A549 (cell line): ENCODE results near the gene SLC66A3. TPM values are rescaled to one million over a fixed set of nuclear protein-coding genes. Genes with fewer than 3 reads are reported as not detected.

Source experiments
- ATAC-seq, 2 experiments: fragments of 200-7000 bp in 1 of 2; fragments of >200 bp in 1 of 2; cut with Nextera tagmentation in 1 of 2; cut with Tn5 transposase in 1 of 2; 3 replicates each; pipeline versions ENCODE4 v1.8.0 to v1.9.1; 2018 to 2020; ENCODE audit warnings: mild to moderate bottlenecking in 1 of 2, moderate library complexity in 1 of 2
- CTCF ChIA-PET: fragments of 300-600 bp; sonication (Branson Sonifier 250); formaldehyde crosslinking; extraction: SDS; loops from one replicate; lab custom pipeline; 2021; ENCODE audit warnings: antibody characterized with exemption, inconsistent platforms; lab: Yijun Ruan, JAX
- POLR2A ChIA-PET: fragments of 350-600 bp; formaldehyde crosslinking; extraction: SDS; loops from one replicate; lab custom pipeline; 2021; ENCODE audit warnings: antibody characterized with exemption, inconsistent platforms; lab: Yijun Ruan, JAX
- DNase-seq, 2 experiments: peaks; one replicate each; pipeline versions ENCODE4 v3.0.0 to v3.0.0-alpha.2; 2011 to 2016; ENCODE audit warnings: low read depth in 1 of 2, low spot score in 1 of 2
- FAIRE-seq: peaks from 2 replicates; lab custom pipeline; 2011; peaks lifted over from hg19 to GRCh38; lab: Jason Lieb, UNC
- H3K27ac ChIP-seq, 2 experiments: fragments of >200 bp; sonication (Bioruptor Twin); formaldehyde crosslinking; 3 replicates each; pipeline ENCODE4 v1.5.1; 2016 to 2017
- H3K4me1 ChIP-seq: fragments of >200 bp; sonication (Bioruptor Twin); formaldehyde crosslinking; 3 replicates; pipeline ENCODE4 v1.6.1; 2016
- H3K4me2 ChIP-seq: fragments of >200 bp; sonication (Bioruptor Twin); formaldehyde crosslinking; 3 replicates; pipeline ENCODE4 v1.6.1; 2016
- H3K4me3 ChIP-seq: fragments of >200 bp; sonication (Bioruptor Twin); formaldehyde crosslinking; 3 replicates; pipeline ENCODE4 v1.5.1; 2016
- H3K9me3 ChIP-seq: fragments of >200 bp; sonication (Bioruptor Twin); formaldehyde crosslinking; 3 replicates; pipeline ENCODE4 v1.6.1; 2016
- CBX8 ChIP-seq: fragments of 200-600 bp; sonication (generic); IDR thresholded peaks from 2 replicates; pipeline ENCODE4 v1.6.1; 2016
- CHD2 ChIP-seq: fragments of 150-350 bp; IDR thresholded peaks from 2 replicates; pipeline ENCODE4 v1.6.1; 2014; ENCODE audit warnings: low read length; ENCODE audit not compliant: partially characterized antibody
- CHD4 ChIP-seq: fragments of 200-600 bp; sonication (generic); IDR thresholded peaks from 2 replicates; pipeline ENCODE4 v1.6.1; 2016; ENCODE audit warnings: antibody characterized with exemption, mild to moderate bottlenecking, borderline replicate concordance
- EHF ChIP-seq: fragments of 250-450 bp; sonication (Bioruptor Pico); IDR thresholded peaks from 2 replicates; pipeline ENCODE4 v1.5.0; 2020; ENCODE audit warnings: mild to moderate bottlenecking
- HDAC2 ChIP-seq: fragments of 200-600 bp; sonication (generic); IDR thresholded peaks from 2 replicates; pipeline ENCODE4 v1.6.1; 2016
- JUN ChIP-seq, 2 experiments: fragments of >200 bp; sonication (Bioruptor Twin); formaldehyde crosslinking; IDR thresholded peaks; 2 replicates in 1 of 2; 3 replicates in 1 of 2; pipeline ENCODE4 v1.6.1; 2016 to 2017
- KDM1A ChIP-seq: fragments of 200-600 bp; sonication (generic); IDR thresholded peaks from 2 replicates; pipeline ENCODE4 v1.6.1; 2016; ENCODE audit warnings: low read depth, mild to moderate bottlenecking
- MAFK ChIP-seq: fragments of 450-650 bp; IDR thresholded peaks from 2 replicates; pipeline ENCODE4 v1.6.1; 2014; ENCODE audit not compliant: partially characterized antibody
- MAZ ChIP-seq: fragments of 150-350 bp; IDR thresholded peaks from 2 replicates; pipeline ENCODE4 v1.6.1; 2014; ENCODE audit warnings: antibody characterized with exemption, low read depth, low read length, borderline replicate concordance
- PHF8 ChIP-seq: fragments of 200-600 bp; sonication (generic); IDR thresholded peaks from 2 replicates; pipeline ENCODE4 v1.6.1; 2016; ENCODE audit warnings: low read depth, mild to moderate bottlenecking, antibody characterized with exemption, moderate library complexity, borderline replicate concordance
- POLR2A ChIP-seq: IDR thresholded peaks from 2 replicates; pipeline ENCODE4 v1.6.1; 2012; ENCODE audit warnings: mild to moderate bottlenecking, low read length
- RAD21 ChIP-seq, 2 experiments: fragments of >200 bp in 1 of 2; sonication (Bioruptor Twin) in 1 of 2; formaldehyde crosslinking in 1 of 2; IDR thresholded peaks in 1 of 2; conservative IDR thresholded peaks in 1 of 2; 2 replicates in 1 of 2; 3 replicates in 1 of 2; pipeline ENCODE4 v1.6.1; 2012 to 2018; ENCODE audit warnings: inconsistent platforms in 1 of 2
- RFX5 ChIP-seq: fragments of 450-650 bp; IDR thresholded peaks from 2 replicates; pipeline ENCODE4 v1.7.1; 2014; ENCODE audit warnings: antibody characterized with exemption, mild to moderate bottlenecking, moderate library complexity
- RNF2 ChIP-seq: fragments of 200-600 bp; sonication (generic); IDR thresholded peaks from 2 replicates; pipeline ENCODE4 v1.6.1; 2016; ENCODE audit warnings: low read depth, mild to moderate bottlenecking, antibody characterized with exemption, moderate library complexity, borderline replicate concordance
- TFCP2L1 ChIP-seq: fragments of 250-450 bp; sonication (Bioruptor Pico); IDR thresholded peaks from 2 replicates; pipeline ENCODE4 v1.5.0; 2021; ENCODE audit warnings: mild to moderate bottlenecking
- TP53 ChIP-seq: fragments of 250-450 bp; sonication (Bioruptor Pico); IDR thresholded peaks from 2 replicates; pipeline ENCODE4 v1.5.0; 2021; ENCODE audit warnings: mild to moderate bottlenecking, moderate library complexity
- WGBS: methylation state at CpG from one replicate; pipeline ENCODE4 v1.1.6; 2017; ENCODE audit errors: missing lambda C conversion rate; 5-methylcytosine and 5-hydroxymethylcytosine counted together
- polyA minus RNA-seq: library from RNA; depleted of rRNA, polyadenylated mRNA; stranded (reverse); fragments of >200 nt; gene quantifications from 2 replicates; pipeline ENCODE4 v1.2.3, GENCODE V29; 2011; rRNA and poly(A)+ RNA removed
- polyA plus RNA-seq, 4 experiments: library from polyadenylated mRNA; depleted of rRNA in 3 of 4; stranded (reverse); fragments of >200 nt; fragmentation: RNase III in 1 of 4; extraction: RNeasy Plus Mini Kit Qiagen cat#74134 plus additional on column Dnase treatment in 1 of 4; gene quantifications; 2 replicates in 3 of 4; 3 replicates in 1 of 4; pipeline ENCODE4 v1.2.3, GENCODE V29; 2011 to 2017
- TF ChIP-seq, protein P1 (sequence below): IDR thresholded peaks from 2 replicates; pipeline ENCODE4 v1.6.1; 2012; ENCODE audit warnings: low read depth, borderline replicate concordance
- TF ChIP-seq, protein P2 (sequence below): fragments of 250-450 bp; sonication (Bioruptor Pico); IDR thresholded peaks from 2 replicates; pipeline ENCODE4 v1.5.0; 2020; ENCODE audit warnings: low read depth, mild to moderate bottlenecking, moderate library complexity
- TF ChIP-seq, protein P3 (sequence below): fragments of 250-450 bp; sonication (Bioruptor Pico); IDR thresholded peaks from 2 replicates; pipeline ENCODE4 v1.5.0; 2021; ENCODE audit warnings: mild to moderate bottlenecking, moderate library complexity, borderline replicate concordance
- TF ChIP-seq, protein P4 (sequence below): IDR thresholded peaks from 2 replicates; pipeline ENCODE4 v1.6.1; 2012
- TF ChIP-seq, protein P5 (sequence below): fragments of 450-650 bp; IDR thresholded peaks from 2 replicates; pipeline ENCODE4 v1.6.1; 2014; ENCODE audit warnings: antibody characterized with exemption
- TF ChIP-seq, protein P6 (sequence below): IDR thresholded peaks from 2 replicates; pipeline ENCODE4 v1.6.1; 2012

SLC66A3 gene
- polyA plus RNA-seq (2011; rRNA removed), result 69.8 and 90.1 TPM in 2 replicates
- 61.4 and 85.0 TPM in 2 replicates for polyA plus RNA-seq (2012; cell fraction: cytosol; rRNA removed)
- polyA plus RNA-seq (2012; cell fraction: nucleus; rRNA removed), result 41.1 and 53.5 TPM in 2 replicates
- 24.9 to 27.8 TPM (median 25.9 TPM) in 3 replicates for polyA plus RNA-seq (2017; fragmentation: RNase III; extraction: RNeasy Plus Mini Kit Qiagen cat#74134 plus additional on column Dnase treatment)
- polyA minus RNA-seq, result 82.8 and 106 TPM in 2 replicates

DNA sequence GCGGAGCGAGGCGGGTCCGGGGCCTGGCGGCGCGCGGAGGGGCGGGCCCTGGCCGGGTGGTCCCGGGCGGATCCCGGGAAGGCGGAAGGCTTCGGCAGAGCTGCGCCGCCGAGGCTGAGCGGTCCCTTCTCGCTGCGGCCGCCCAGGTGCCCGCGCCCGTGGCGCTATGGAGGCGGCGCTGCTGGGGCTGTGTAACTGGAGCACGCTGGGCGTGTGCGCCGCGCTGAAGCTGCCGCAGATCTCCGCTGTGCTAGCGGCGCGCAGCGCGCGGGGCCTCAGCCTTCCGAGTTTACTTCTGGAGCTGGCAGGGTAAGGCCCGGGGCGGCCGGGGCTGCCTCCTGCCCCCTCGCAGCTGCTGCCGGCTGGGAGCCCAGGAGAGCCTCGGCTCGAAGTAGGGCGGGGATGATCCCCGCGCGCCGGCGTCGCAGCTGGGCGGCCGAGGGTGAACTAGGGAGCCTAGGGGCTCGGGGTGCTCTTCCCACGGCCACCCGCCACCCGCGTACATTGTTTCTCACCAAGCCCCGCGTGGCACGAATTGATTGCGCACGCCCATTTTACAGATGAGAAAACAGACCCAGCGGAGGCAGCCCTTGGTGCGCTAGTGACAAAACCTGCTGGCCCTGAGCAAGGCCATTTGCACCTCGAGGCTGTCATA, at the start of gene SLC66A3:
SLC66A3 (plus strand) TSS at position 87 of the 655 bp plus-strand sequence; CDS start at position 167, 80 bp downstream.
- ChIA-PET CTCF (interaction anchor here (0.7 to 16.6 kb wide), 6 partner anchors 11 to 323 kb away, joined by 3 to 224 read pairs (median 8); a partner anchor contains a TSS), POLR2A (interaction anchor here (0.5 to 2.0 kb wide), 17 partner anchors 9 to 1616 kb away, joined by 3 to 17 read pairs (median 4); partner anchors contain the start of genes KCNF1, PDIA6 and ROCK2)
- ATAC-seq (peak; percentile 83 to 87), DNase-seq (peak; percentile 24 to 89), FAIRE-seq (no peak)
- Histone ChIP-seq H3K4me2 (peak within 1 kb of the TSS; percentile 88), H3K27ac (peak within 1 kb of the TSS; percentile 87 to 90), H3K4me1 (peaks cover 14% of the 10 kb centered on the region), H3K4me3 (peak within 1 kb of the TSS; percentile 72), H3K9me3 (no peaks in the 10 kb centered on the region)
- TF ChIP-seq CHD2 (no peak), CBX8 (no peak), MAZ (no peak), RFX5 (peak; percentile 41; the same call in 1 of the 2 replicates), JUN (IDR thresholded peaks at IDR 0.05) (peak in 1 of 2 experiments; percentile 91; a peak in 3 of 5 replicates), PHF8 (peak; percentile 96), RNF2 (peak; percentile 52; the same call in 1 of the 2 replicates), EHF (CRISPR knock-in tag) (no peak), RAD21 (conservative IDR thresholded peaks at IDR 0.05 in 1 of 2, IDR thresholded peaks at IDR 0.05 in 1 of 2) (0 out of 5 replicates have a peak, but pooled peaks of 1 of the 2 experiments have one; percentile 19), KDM1A (peak; percentile 91; the same call in 1 of the 2 replicates), HDAC2 (peak; percentile 84; the same call in 1 of the 2 replicates), CHD4 (peak; percentile 81), MAFK (no peak), TP53 (CRISPR knock-in tag) (no peak), TFCP2L1 (no peak), POLR2A (peak; percentile 99)
- TF ChIP-seq, protein P1, sequence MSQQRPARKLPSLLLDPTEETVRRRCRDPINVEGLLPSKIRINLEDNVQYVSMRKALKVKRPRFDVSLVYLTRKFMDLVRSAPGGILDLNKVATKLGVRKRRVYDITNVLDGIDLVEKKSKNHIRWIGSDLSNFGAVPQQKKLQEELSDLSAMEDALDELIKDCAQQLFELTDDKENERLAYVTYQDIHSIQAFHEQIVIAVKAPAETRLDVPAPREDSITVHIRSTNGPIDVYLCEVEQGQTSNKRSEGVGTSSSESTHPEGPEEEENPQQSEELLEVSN, result no peak; the same call in 1 of the 2 replicates
- TF ChIP-seq, protein P2, sequence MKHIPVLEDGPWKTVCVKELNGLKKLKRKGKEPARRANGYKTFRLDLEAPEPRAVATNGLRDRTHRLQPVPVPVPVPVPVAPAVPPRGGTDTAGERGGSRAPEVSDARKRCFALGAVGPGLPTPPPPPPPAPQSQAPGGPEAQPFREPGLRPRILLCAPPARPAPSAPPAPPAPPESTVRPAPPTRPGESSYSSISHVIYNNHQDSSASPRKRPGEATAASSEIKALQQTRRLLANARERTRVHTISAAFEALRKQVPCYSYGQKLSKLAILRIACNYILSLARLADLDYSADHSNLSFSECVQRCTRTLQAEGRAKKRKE (CRISPR knock-in tag), result no peak
- TF ChIP-seq, protein P3, sequence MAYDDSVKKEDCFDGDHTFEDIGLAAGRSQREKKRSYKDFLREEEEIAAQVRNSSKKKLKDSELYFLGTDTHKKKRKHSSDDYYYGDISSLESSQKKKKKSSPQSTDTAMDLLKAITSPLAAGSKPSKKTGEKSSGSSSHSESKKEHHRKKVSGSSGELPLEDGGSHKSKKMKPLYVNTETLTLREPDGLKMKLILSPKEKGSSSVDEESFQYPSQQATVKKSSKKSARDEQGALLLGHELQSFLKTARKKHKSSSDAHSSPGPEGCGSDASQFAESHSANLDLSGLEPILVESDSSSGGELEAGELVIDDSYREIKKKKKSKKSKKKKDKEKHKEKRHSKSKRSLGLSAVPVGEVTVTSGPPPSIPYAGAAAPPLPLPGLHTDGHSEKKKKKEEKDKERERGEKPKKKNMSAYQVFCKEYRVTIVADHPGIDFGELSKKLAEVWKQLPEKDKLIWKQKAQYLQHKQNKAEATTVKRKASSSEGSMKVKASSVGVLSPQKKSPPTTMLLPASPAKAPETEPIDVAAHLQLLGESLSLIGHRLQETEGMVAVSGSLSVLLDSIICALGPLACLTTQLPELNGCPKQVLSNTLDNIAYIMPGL, result no peak
- TF ChIP-seq, protein P4, sequence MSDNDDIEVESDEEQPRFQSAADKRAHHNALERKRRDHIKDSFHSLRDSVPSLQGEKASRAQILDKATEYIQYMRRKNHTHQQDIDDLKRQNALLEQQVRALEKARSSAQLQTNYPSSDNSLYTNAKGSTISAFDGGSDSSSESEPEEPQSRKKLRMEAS, result no peak
- TF ChIP-seq, protein P5, sequence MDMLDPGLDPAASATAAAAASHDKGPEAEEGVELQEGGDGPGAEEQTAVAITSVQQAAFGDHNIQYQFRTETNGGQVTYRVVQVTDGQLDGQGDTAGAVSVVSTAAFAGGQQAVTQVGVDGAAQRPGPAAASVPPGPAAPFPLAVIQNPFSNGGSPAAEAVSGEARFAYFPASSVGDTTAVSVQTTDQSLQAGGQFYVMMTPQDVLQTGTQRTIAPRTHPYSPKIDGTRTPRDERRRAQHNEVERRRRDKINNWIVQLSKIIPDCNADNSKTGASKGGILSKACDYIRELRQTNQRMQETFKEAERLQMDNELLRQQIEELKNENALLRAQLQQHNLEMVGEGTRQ, result no peak
- TF ChIP-seq, protein P6, sequence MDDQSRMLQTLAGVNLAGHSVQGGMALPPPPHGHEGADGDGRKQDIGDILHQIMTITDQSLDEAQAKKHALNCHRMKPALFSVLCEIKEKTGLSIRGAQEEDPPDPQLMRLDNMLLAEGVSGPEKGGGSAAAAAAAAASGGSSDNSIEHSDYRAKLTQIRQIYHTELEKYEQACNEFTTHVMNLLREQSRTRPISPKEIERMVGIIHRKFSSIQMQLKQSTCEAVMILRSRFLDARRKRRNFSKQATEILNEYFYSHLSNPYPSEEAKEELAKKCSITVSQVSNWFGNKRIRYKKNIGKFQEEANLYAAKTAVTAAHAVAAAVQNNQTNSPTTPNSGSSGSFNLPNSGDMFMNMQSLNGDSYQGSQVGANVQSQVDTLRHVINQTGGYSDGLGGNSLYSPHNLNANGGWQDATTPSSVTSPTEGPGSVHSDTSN, result no peak
- 4% methylated on average over 37 of the region's 71 CpGs for WGBS
